ENCODE results near the gene MYO7B.

GRCh38 chr2:127683056-127683455 is 147.6 kb downstream of the MYO7B start:
- TF ChIP-seq CTCF (IDR thresholded peaks at IDR 0.05; ENCODE audit: borderline replicate concordance, extremely low read depth, low read length, poor library complexity, severe bottlenecking) (no peak), EZH2 (IDR thresholded peaks at IDR 0.05; ENCODE audit: borderline replicate concordance, low read depth, low read length, severe bottlenecking) (no peak)
